HL-60 (cell line): ENCODE measurements around the gene FAM117A.
"Not testable (repeated sequence)": the region's sequence is repeated elsewhere in the genome, so short reads cannot be mapped to it uniquely, and the experiment has no call there.

ENCODE experiments used
- DNase-seq, 2 experiments: peaks; one replicate each; pipeline ENCODE4 v3.0.0-alpha.2; 2010 to 2020; ENCODE audit warnings: low read depth in 1 of 2, low spot score in 1 of 2
- H3K27ac ChIP-seq: fragments of 250-450 bp; sonication (Bioruptor Pico); replicated peaks from 2 replicates; pipeline ENCODE4 v1.5.1; 2020; ENCODE audit warnings: mild to moderate bottlenecking, moderate library complexity
- H3K27me3 ChIP-seq: fragments of 250-450 bp; sonication (Bioruptor Pico); 2 replicates; pipeline ENCODE4 v1.5.1; 2021; ENCODE audit warnings: mild to moderate bottlenecking, moderate library complexity; ENCODE audit not compliant: insufficient read depth, poor library complexity, severe bottlenecking
- H3K4me3 ChIP-seq: replicated peaks from 2 replicates; pipeline ENCODE4 v1.5.1; 2011; ENCODE audit warnings: mild to moderate bottlenecking, control low read depth, low read length; ENCODE audit not compliant: insufficient read depth
- CTCF ChIP-seq: IDR thresholded peaks from one replicate; pipeline ENCODE4 v1.5.1; 2011; ENCODE audit warnings: low read length, control low read depth, inconsistent platforms; ENCODE audit not compliant: insufficient read depth
- GABPA ChIP-seq: IDR thresholded peaks from 2 replicates; pipeline ENCODE4 v1.6.1; 2012; ENCODE audit warnings: low read depth
- POLR2AphosphoS5 ChIP-seq: IDR thresholded peaks from 2 replicates; pipeline ENCODE4 v1.6.1; 2012; ENCODE audit warnings: low read depth
- REST ChIP-seq: IDR thresholded peaks from 2 replicates; pipeline ENCODE4 v1.6.1; 2012; ENCODE audit warnings: low read depth; ENCODE audit not compliant: insufficient replicate concordance
- SPI1 ChIP-seq: IDR thresholded peaks from 2 replicates; pipeline ENCODE4 v1.6.1; 2012; ENCODE audit warnings: low read depth, mild to moderate bottlenecking, borderline replicate concordance

FAM117A gene

GRCh38 chr17:49760296-49760695 lies 3.6 kb downstream of the FAM117A start:
- H3K4me3 ChIP-seq, result no peak overlapping the region
- no peak for DNase-seq
- no peak for TF ChIP-seq POLR2AphosphoS5
- no peak for TF ChIP-seq REST
- no peak overlapping the region for H3K27ac ChIP-seq
- no peaks in the 10 kb centered on the region for H3K27me3 ChIP-seq

GRCh38 chr17:49759203-49759602 lies 4.7 kb downstream of the FAM117A start:
- Histone ChIP-seq H3K4me3 (no peak overlapping the region), H3K27ac (no peak overlapping the region), H3K27me3 (no peaks in the 10 kb centered on the region)
- no peak for DNase-seq
- TF ChIP-seq SPI1, result no peak

GRCh38 chr17:49758464-49759010 lies 5.4 kb downstream of the FAM117A start:
- H3K27ac ChIP-seq, H3K4me3 ChIP-seq, DNase-seq, H3K27me3 ChIP-seq: not testable (repeated sequence)

- TF ChIP-seq REST (no peak), CTCF (no peak), GABPA (no peak), POLR2AphosphoS5 (no peak), SPI1 (no peak)
- Histone ChIP-seq H3K27ac (no peak overlapping the region), H3K4me3 (no peak overlapping the region), H3K27me3 (no peaks in the 10 kb centered on the region)
- no peak for DNase-seq
Measured at GRCh38 chr17:49757151-49757777, 6.7 kb downstream of the FAM117A start.

- Histone ChIP-seq H3K27ac (no peak overlapping the region), H3K4me3 (no peak overlapping the region), H3K27me3 (no peaks in the 10 kb centered on the region)
- TF ChIP-seq REST (no peak), CTCF (no peak), POLR2AphosphoS5 (no peak), GABPA (no peak), SPI1 (no peak)
- no peak for DNase-seq
Measured at GRCh38 chr17:49756323-49757150, 7.4 kb downstream of the FAM117A start.
